T47D (cell line): Measurements from ENCODE around the gene TEX38.
"Not testable (repeated sequence)": the region's sequence is repeated elsewhere in the genome, so short reads cannot be mapped to it uniquely, and the experiment has no call there.

Source experiments
- DNase-seq, 2 experiments: peaks; one replicate each; pipeline versions ENCODE4 v3.0.0 to v3.0.0-alpha.2; 2011 to 2012; ENCODE audit warnings: low read depth in 1 of 2, low spot score in 1 of 2
- JUND ChIP-seq: IDR thresholded peaks from 2 replicates; pipeline ENCODE4 v1.6.1; 2012; ENCODE audit warnings: low read depth
- in situ Hi-C: cut with HindIII; loops from 2 replicates; pipeline ENCODE4 v1.10.0; 2016; ENCODE audit warnings: low sequenced_read_pairs, low pct_unique_long_range_greater_than_20kb

TEX38 gene

GRCh38 chr1:46646844-46647243 lies 24.8 kb upstream of the TEX38 start:
- in situ Hi-C loops = no loop called here

GRCh38 chr1:46647611-46648010 lies 24.0 kb upstream of the TEX38 start:
- no peak for DNase-seq
- in situ Hi-C loops = no loop called here
- TF ChIP-seq JUND = no peak

More at GRCh38 chr1:46646844-46647243, 24.8 kb upstream of the TEX38 start:
- no peak for TF ChIP-seq JUND
- no peak for DNase-seq

- no peak for TF ChIP-seq JUND
- in situ Hi-C loops = no loop called here
- no peak for DNase-seq
These were observed 21.9 kb upstream of the TEX38 start for GRCh38 chr1:46649764-46650163.

GRCh38 chr1:46650491-46650890 lies 21.2 kb upstream of the TEX38 start:
- no peak for DNase-seq
- no peak for TF ChIP-seq JUND
- in situ Hi-C loops = no loop called here

GRCh38 chr1:46651152-46651551 lies 20.5 kb upstream of the TEX38 start:
- DNase-seq, in situ Hi-C loops: not testable (repeated sequence)

GRCh38 chr1:46652321-46653100 lies 19.1 kb upstream of the TEX38 start:
- no peak for DNase-seq
- in situ Hi-C loops = no loop called here
- no peak for TF ChIP-seq JUND

- no peak for TF ChIP-seq JUND
- in situ Hi-C loops = no loop called here
- DNase-seq = no peak
These were observed 18.2 kb upstream of the TEX38 start for GRCh38 chr1:46653405-46653958.

GRCh38 chr1:46654012-46654411 lies 17.6 kb upstream of the TEX38 start:
- DNase-seq = no peak
- TF ChIP-seq JUND = no peak
- in situ Hi-C loops = no loop called here

GRCh38 chr1:46654698-46655097 lies 17.0 kb upstream of the TEX38 start:
- in situ Hi-C loops, DNase-seq: not testable (repeated sequence)

GRCh38 chr1:46655848-46656247 lies 15.8 kb upstream of the TEX38 start:
- in situ Hi-C loops = no loop called here
- no peak for TF ChIP-seq JUND
- no peak for DNase-seq

- TF ChIP-seq JUND = no peak
- no peak for DNase-seq
- in situ Hi-C loops = no loop called here
These were observed 15.0 kb upstream of the TEX38 start for GRCh38 chr1:46656643-46657042.

GRCh38 chr1:46657775-46658174 lies 13.9 kb upstream of the TEX38 start:
- TF ChIP-seq JUND = no peak
- DNase-seq = no peak
- in situ Hi-C loops = no loop called here

GRCh38 chr1:46659307-46659870 lies 12.3 kb upstream of the TEX38 start:
- TF ChIP-seq JUND = no peak
- DNase-seq = no peak
- in situ Hi-C loops = no loop called here

- DNase-seq, in situ Hi-C loops: not testable (repeated sequence)
These were observed 11.5 kb upstream of the TEX38 start for GRCh38 chr1:46660116-46660515.

- DNase-seq, in situ Hi-C loops: not testable (repeated sequence)
These were observed 8.7 kb upstream of the TEX38 start for GRCh38 chr1:46662919-46663318.
